Mucosa of descending colon (tissue), 3 donors: ENCODE data around the gene MORF4L1. TPM values are rescaled to one million over a fixed set of nuclear protein-coding genes. Genes with fewer than 3 reads are reported as not detected.

Experiments used
- ATAC-seq: fragments of 200-7000 bp; cut with Tn5 transposase; one replicate; pipeline ENCODE4 v1.9.1; 2020; ENCODE audit warnings: mild to moderate bottlenecking, moderate library complexity
- DNase-seq, 3 donors: peaks; one replicate each; pipeline ENCODE4 v3.0.0-alpha.2; 2020
- H3K36me3 ChIP-seq: fragments of 200-600 bp; one replicate; pipeline ENCODE4 v1.8.0; 2021; ENCODE audit warnings: low read depth, mild to moderate bottlenecking
- H3K4me1 ChIP-seq: fragments of 200-600 bp; one replicate; pipeline ENCODE4 v1.8.0; 2021; ENCODE audit warnings: low read depth, mild to moderate bottlenecking
- H3K4me3 ChIP-seq: fragments of 200-600 bp; one replicate; pipeline ENCODE4 v1.8.0; 2021; ENCODE audit warnings: mild to moderate bottlenecking
- H3K9me3 ChIP-seq: fragments of 200-600 bp; one replicate; pipeline ENCODE4 v1.8.0; 2021; ENCODE audit warnings: mild to moderate bottlenecking
- intact Hi-C, 2 donors: fragments of 100-400 bp; cut with DNase I in 1 of 2; cut with micrococcal nuclease in 1 of 2; formaldehyde crosslinking; loops; one replicate each; pipeline versions ENCODE4 v1.11.0 to v1.11.1; 2022; cut with DNase I, micrococcal nuclease
- long read RNA-seq, 2 donors: library from polyadenylated mRNA; unstranded; transcript quantifications; one replicate each; pipeline ENCODE4 v2.0.0, GENCODE V29; 2019 to 2021
- total RNA-seq, 3 donors: library from RNA; stranded (reverse); fragmentation: NEBNext Ultra II Directional in 2 of 3; extraction: Animal tissue kit (Norgen Biotek cat#: 25700) in 2 of 3; gene quantifications; one replicate each; pipeline versions ENCODE4 v1.2.1 to v1.2.4, GENCODE V29; 2021 to 2023
- TF ChIP-seq, protein P1 (sequence below): fragments of 200-600 bp; IDR thresholded peaks from one replicate; pipeline ENCODE4 v1.8.0; 2022; ENCODE audit warnings: antibody characterized with exemption, mild to moderate bottlenecking
- donor health status: DM: no; HTN: no; CAD: no; lungs with moderate emphysema.
- donor health status: DM: no; HTN: no; CAD: no.
- donor health status: DM: no; HTN: yes; CAD: no.

Gene MORF4L1
- 100 to 1,000 TPM; 151 to 307 (median 188) TPM for total RNA-seq
- long read RNA-seq, donor 1, transcript MORF4L1-203 (12 exons, 1,880 nt): major isoform, 171 of 192 reads
- long read RNA-seq, donor 1, transcript MORF4L1-201 (13 exons, 2,359 nt): minor isoform, 6 of 192 reads
- long read RNA-seq, donor 1, partial matches to known transcripts: 11 of 192 reads
- long read RNA-seq, donor 1, other reads (novel, unspliced or antisense): 4 of 192 reads
- long read RNA-seq, donor 2, transcript MORF4L1-203 (12 exons, 1,880 nt): major isoform, 37 of 57 reads
- long read RNA-seq, donor 2, partial matches to known transcripts: 10 of 57 reads
- long read RNA-seq, donor 2, other reads (novel, unspliced or antisense): 5 of 57 reads

- no peaks in the 10 kb centered on the region for H3K9me3 ChIP-seq
- DNase-seq (peak; percentile 96 to 98 (median 98)), ATAC-seq (peak; percentile 94)
- peak within 1 kb of the TSS; percentile 100 for H3K4me3 ChIP-seq
- peaks cover 21% of the 10 kb centered on the region for H3K4me1 ChIP-seq
- TF ChIP-seq, protein P1, sequence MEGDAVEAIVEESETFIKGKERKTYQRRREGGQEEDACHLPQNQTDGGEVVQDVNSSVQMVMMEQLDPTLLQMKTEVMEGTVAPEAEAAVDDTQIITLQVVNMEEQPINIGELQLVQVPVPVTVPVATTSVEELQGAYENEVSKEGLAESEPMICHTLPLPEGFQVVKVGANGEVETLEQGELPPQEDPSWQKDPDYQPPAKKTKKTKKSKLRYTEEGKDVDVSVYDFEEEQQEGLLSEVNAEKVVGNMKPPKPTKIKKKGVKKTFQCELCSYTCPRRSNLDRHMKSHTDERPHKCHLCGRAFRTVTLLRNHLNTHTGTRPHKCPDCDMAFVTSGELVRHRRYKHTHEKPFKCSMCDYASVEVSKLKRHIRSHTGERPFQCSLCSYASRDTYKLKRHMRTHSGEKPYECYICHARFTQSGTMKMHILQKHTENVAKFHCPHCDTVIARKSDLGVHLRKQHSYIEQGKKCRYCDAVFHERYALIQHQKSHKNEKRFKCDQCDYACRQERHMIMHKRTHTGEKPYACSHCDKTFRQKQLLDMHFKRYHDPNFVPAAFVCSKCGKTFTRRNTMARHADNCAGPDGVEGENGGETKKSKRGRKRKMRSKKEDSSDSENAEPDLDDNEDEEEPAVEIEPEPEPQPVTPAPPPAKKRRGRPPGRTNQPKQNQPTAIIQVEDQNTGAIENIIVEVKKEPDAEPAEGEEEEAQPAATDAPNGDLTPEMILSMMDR: no peak
- intact Hi-C loops: no loop called here
- no peaks in the 10 kb centered on the region for H3K36me3 ChIP-seq
Measured at GRCh38 chr15:78872155-78872971, at the start of gene MORF4L1. TSS of gene MORF4L1 (plus strand) at chr15:78872890. CDS start at chr15:78873018, 128 bp downstream.

GRCh38 chr15:78828920-78829319 lies 43.8 kb upstream of the MORF4L1 start:
- ATAC-seq (no peak), DNase-seq (no peak)
- no peaks in the 10 kb centered on the region for H3K36me3 ChIP-seq
- TF ChIP-seq, protein P1: no peak
- H3K9me3 ChIP-seq: no peaks in the 10 kb centered on the region
- no peak overlapping the region for H3K4me3 ChIP-seq
- no peaks in the 10 kb centered on the region for H3K4me1 ChIP-seq
- intact Hi-C loops: no loop called here

DNA sequence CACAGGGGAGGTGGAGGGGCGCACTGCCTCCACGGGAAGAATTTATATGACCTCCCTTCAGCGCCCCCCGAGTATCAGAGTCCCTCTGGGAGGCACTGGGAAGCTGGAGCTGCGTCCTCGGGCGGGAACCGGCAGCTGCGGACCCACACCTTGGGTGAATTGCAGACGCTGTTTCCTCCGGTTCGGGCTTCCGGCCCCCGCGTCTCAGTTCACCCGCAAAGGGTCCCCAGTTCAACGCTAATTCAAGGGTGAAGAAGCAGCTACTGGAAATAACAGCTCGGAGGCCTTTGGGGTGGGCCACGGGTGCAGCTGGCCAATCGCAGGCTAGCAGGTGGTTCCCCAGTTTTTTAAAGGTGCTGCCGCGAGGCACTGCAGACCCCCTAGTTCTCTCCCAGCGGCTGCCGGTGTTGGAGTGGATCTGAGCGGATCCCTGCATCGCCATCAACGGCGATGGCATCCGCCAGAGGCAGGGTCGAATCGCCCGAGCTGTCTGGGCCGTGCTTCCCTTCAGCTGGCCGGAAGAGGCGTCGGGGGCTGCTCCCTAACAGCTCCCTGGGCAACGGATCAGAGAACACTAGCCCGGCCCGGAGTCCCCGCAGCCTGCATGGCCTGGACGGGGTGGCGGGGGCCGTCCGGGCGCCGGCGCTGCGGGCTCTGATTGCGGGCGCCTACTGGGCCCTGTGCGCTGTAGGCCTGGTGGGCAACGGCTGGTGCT lies 42.0 kb upstream of the MORF4L1 start:
- Histone ChIP-seq H3K9me3 (no peaks in the 10 kb centered on the region), H3K36me3 (no peaks in the 10 kb centered on the region), H3K4me3 (no peak overlapping the region), H3K4me1 (no peaks in the 10 kb centered on the region)
- ATAC-seq (peak; percentile 9), DNase-seq (no peak)
- intact Hi-C loops: no loop called here
- TF ChIP-seq, protein P1: no peak

DNA sequence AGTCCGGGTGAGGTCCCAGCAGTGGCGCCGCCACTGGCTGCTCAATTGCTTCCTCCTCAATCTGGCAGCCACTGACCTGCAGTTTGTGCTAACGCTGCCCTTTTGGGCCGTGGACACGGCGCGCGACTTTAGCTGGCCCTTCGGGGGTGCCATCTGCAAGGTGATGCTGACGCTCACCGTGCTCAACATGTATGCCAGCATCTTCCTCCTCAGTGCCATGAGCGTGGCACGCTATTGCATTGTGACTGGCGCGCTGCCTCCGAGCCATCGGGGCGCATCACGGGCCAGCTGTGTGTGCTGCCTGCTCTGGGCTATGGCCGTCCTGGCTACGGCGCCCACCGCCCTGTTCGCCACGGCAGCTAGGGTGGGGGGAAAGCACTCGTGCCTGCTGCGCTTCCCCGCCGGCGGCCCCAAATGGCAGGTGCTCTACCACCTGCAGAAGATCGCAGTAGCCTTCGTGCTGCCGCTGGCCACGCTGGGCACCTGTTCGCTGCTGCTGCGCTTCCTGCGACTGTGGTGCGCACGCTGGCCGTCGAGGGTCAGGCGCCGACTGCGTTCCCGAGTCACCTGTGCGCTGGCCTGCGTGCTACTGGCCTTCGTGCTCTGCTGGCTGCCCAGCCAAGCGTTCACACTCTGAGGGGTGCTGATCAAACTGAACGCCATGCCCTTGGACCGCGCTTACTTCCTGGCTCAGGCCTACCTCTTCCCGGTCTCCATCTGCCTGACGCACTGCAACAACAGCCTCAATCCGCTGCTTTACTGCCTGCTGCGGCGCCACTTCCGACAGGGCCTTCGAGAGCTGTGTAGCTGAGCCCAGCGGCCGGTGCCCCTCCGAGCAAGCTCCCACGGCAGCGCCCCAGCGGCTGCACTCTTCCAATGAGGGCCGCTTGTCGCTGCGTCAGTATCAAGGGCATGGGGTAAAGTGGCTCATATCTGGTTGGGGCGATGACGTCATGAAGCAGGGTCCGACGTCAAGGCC lies 41.2 kb upstream of the MORF4L1 start:
- ATAC-seq (no peak), DNase-seq (no peak)
- Histone ChIP-seq H3K9me3 (no peaks in the 10 kb centered on the region), H3K4me1 (no peaks in the 10 kb centered on the region), H3K4me3 (no peak overlapping the region), H3K36me3 (no peaks in the 10 kb centered on the region)
- intact Hi-C loops: no loop called here
- TF ChIP-seq, protein P1: no peak

DNA sequence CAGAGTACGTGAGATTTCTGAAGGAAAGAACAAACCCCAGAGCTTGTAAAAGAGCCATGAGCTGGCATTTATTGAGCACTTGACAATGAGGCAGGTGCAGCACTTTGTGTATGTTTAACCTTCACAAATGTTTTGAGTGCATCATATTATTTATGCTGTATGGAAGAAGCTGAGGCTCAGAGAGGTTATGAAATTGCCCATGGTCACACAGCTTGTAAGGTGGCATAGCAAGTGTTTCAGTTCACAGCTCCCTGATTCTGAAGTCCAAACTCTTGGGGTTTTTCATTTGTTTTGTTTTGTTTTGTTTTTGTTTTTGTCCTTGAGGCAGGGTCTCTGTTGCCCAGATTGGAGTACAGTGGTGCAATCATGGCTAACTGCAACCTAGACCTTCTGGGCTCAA lies 36.4 kb upstream of the MORF4L1 start:
- TF ChIP-seq, protein P1: no peak
- Histone ChIP-seq H3K4me3 (no peak overlapping the region), H3K4me1 (no peaks in the 10 kb centered on the region), H3K9me3 (no peaks in the 10 kb centered on the region), H3K36me3 (no peaks in the 10 kb centered on the region)
- DNase-seq (no peak), ATAC-seq (no peak)
- intact Hi-C loops: no loop called here
